IPS-NIHi11 (cell line): ENCODE results near the gene LHX8.
"Not testable (repeated sequence)": the region's sequence is repeated elsewhere in the genome, so short reads cannot be mapped to it uniquely, and the experiment has no call there.

Source experiments
- DNase-seq: peaks from one replicate; pipeline ENCODE4 v3.0.0; 2012; ENCODE audit warnings: mixed read lengths, low spot score

The LHX8 gene

GRCh38 chr1:75133750-75134646 lies at the start of gene LHX8:
Gene LHX8, plus strand, starts transcription at chr1:75134388. Its CDS starts 2,227 bp downstream, at chr1:75136615.
- DNase-seq: no peak

GRCh38 chr1:75085931-75086330 lies 48.3 kb upstream of the LHX8 start:
- DNase-seq: no peak

- DNase-seq: no peak
Observed at GRCh38 chr1:75087278-75087677, 46.9 kb upstream of the LHX8 start.

GRCh38 chr1:75092141-75092540 lies 42.0 kb upstream of the LHX8 start:
- DNase-seq: no peak

- no peak for DNase-seq
Observed at GRCh38 chr1:75097654-75098053, 36.5 kb upstream of the LHX8 start.

- DNase-seq: no peak
Observed at GRCh38 chr1:75099581-75099980, 34.6 kb upstream of the LHX8 start.

- DNase-seq: no peak
Observed at GRCh38 chr1:75100481-75101092, 33.6 kb upstream of the LHX8 start.

GRCh38 chr1:75112362-75112951 lies 21.7 kb upstream of the LHX8 start:
- DNase-seq: not testable (repeated sequence)

GRCh38 chr1:75115654-75116053 lies 18.5 kb upstream of the LHX8 start:
- no peak for DNase-seq

- no peak for DNase-seq
Observed at GRCh38 chr1:75123756-75124155, 10.4 kb upstream of the LHX8 start.

GRCh38 chr1:75124510-75124909 lies 9.7 kb upstream of the LHX8 start:
- DNase-seq: no peak

GRCh38 chr1:75125161-75125726 lies 8.9 kb upstream of the LHX8 start:
- no peak for DNase-seq

- no peak for DNase-seq
Observed at GRCh38 chr1:75126611-75127101, 7.5 kb upstream of the LHX8 start.

- no peak for DNase-seq
Observed at GRCh38 chr1:75127916-75128717, 6.1 kb upstream of the LHX8 start.

GRCh38 chr1:75129660-75129982 lies 4.6 kb upstream of the LHX8 start:
- DNase-seq: no peak

- DNase-seq: peak; percentile 35
Observed at GRCh38 chr1:75129983-75130789, 4.0 kb upstream of the LHX8 start.

GRCh38 chr1:75130865-75131564 lies 3.2 kb upstream of the LHX8 start:
- DNase-seq: peak; percentile 35

GRCh38 chr1:75131565-75132241 lies 2.5 kb upstream of the LHX8 start:
- DNase-seq: no peak

- DNase-seq: no peak
Observed at GRCh38 chr1:75132242-75132811, 1.9 kb upstream of the LHX8 start.
